ENCODE measurements around the gene PLCB4.

GRCh38 chr20:9349249-9349648 is 280.4 kb downstream of the PLCB4 start:
- TF ChIP-seq CTCF (conservative IDR thresholded peaks at IDR 0.05) (no peak), EZH2 (IDR thresholded peaks at IDR 0.05; ENCODE audit: low read depth) (no peak)

All from PC-9 (cell line).